HG03095 (cell line): ENCODE results near the gene GLS.

Experiments
- ATAC-seq: cut with Tn5 transposase; IDR thresholded peaks from one replicate; pipeline ENCODE4 v1.9.1; 2021; ENCODE audit warnings: moderate library complexity; ENCODE audit not compliant: unreplicated experiment

GLS gene

GRCh38 chr2:190965580-190966222 is 85.1 kb downstream of the GLS start:
- no peak for ATAC-seq

GRCh38 chr2:190968522-190968921 is 87.9 kb downstream of the GLS start:
- no peak for ATAC-seq

- no peak for ATAC-seq
Observed at GRCh38 chr2:190970160-190970559, 89.5 kb downstream of the GLS start.

GRCh38 chr2:190970873-190971506 is 90.4 kb downstream of the GLS start:
- no peak for ATAC-seq

GRCh38 chr2:190972213-190972612 is 91.6 kb downstream of the GLS start:
- ATAC-seq, result no peak

GRCh38 chr2:190972846-190973245 is 92.2 kb downstream of the GLS start:
- no peak for ATAC-seq

- no peak for ATAC-seq
Observed at GRCh38 chr2:190973262-190973661, 92.6 kb downstream of the GLS start.

- no peak for ATAC-seq
Observed at GRCh38 chr2:190973726-190974628, 93.4 kb downstream of the GLS start.

- no peak for ATAC-seq
Observed at GRCh38 chr2:190974629-190975361, 94.2 kb downstream of the GLS start.

GRCh38 chr2:190976521-190976920 is 95.9 kb downstream of the GLS start:
- no peak for ATAC-seq

GRCh38 chr2:190977505-190977904 is 96.9 kb downstream of the GLS start:
- ATAC-seq, result no peak

- no peak for ATAC-seq
Observed at GRCh38 chr2:190978389-190979053, 97.9 kb downstream of the GLS start.

- no peak for ATAC-seq
Observed at GRCh38 chr2:190979906-190980629, 99.4 kb downstream of the GLS start.

GRCh38 chr2:190980630-190981209 is 100.1 kb downstream of the GLS start:
- no peak for ATAC-seq

GRCh38 chr2:190981333-190981732 is 100.7 kb downstream of the GLS start:
- ATAC-seq, result no peak

GRCh38 chr2:190981733-190982132 is 101.1 kb downstream of the GLS start:
- ATAC-seq, result no peak

- ATAC-seq, result no peak
Observed at GRCh38 chr2:190982262-190983034, 101.8 kb downstream of the GLS start.

GRCh38 chr2:190984595-190984994 is 104.0 kb downstream of the GLS start:
- no peak for ATAC-seq
